Measurements from ENCODE around the gene FAM193A. TPM values are rescaled to one million over a fixed set of nuclear protein-coding genes. Genes with fewer than 3 reads are reported as not detected.

FAM193A gene
- total and polyA plus RNA-seq, 11 donors = 9.7 to 21.0 (median 16.3) TPM

- peaks cover 0 to 27% (median 0%) of the 10 kb centered on the region in 12 donors for H3K4me1 ChIP-seq
- no peaks in the 10 kb centered on the region for H3K9me3 ChIP-seq
- WGBS, 4 donors = 93 to 98% (median 94%) methylated on average over 2 of the region's 2 CpGs
- intact Hi-C loops (cut with DNase I) = no loop called here
- H3K4me3 ChIP-seq = no peak overlapping the region
- H3K36me3 ChIP-seq = peaks cover 0 to 79% (median 48%) of the 10 kb centered on the region in 9 donors
- H3K27me3 ChIP-seq = no peaks in the 10 kb centered on the region
- TF ChIP-seq CTCF (IDR thresholded peaks at IDR 0.05) (no peak), POLR2A (IDR thresholded peaks at IDR 0.05) (no peak)
- ATAC-seq = no peak
- DNase-seq = no peak
- peak overlapping the region in 1 of 12 donors; percentile 17 for H3K27ac ChIP-seq
Measured at GRCh38 chr4:2666722-2667247, 130.3 kb downstream of the FAM193A start.

GRCh38 chr4:2667428-2667827, 131.0 kb downstream of the FAM193A start:
- H3K27me3 ChIP-seq = no peaks in the 10 kb centered on the region
- intact Hi-C loops (cut with DNase I) = no loop called here
- H3K9me3 ChIP-seq = no peaks in the 10 kb centered on the region
- H3K4me3 ChIP-seq = no peak overlapping the region
- ATAC-seq (no peak), DNase-seq (no peak)
- 49 to 70% (median 60%) methylated on average over 2 of the region's 2 CpGs for WGBS, 4 donors
- H3K27ac ChIP-seq = peak overlapping the region in 1 of 12 donors; percentile 17
- TF ChIP-seq CTCF (IDR thresholded peaks at IDR 0.05) = no peak
- TF ChIP-seq POLR2A (IDR thresholded peaks at IDR 0.05) = no peak
- peaks cover 0 to 28% (median 0%) of the 10 kb centered on the region in 12 donors for H3K4me1 ChIP-seq
- peaks cover 0 to 80% (median 52%) of the 10 kb centered on the region in 9 donors for H3K36me3 ChIP-seq

GRCh38 chr4:2671267-2671895, 134.9 kb downstream of the FAM193A start:
- ATAC-seq = no peak
- no peak for DNase-seq
- no peak for TF ChIP-seq POLR2A (IDR thresholded peaks at IDR 0.05)
- TF ChIP-seq CTCF (IDR thresholded peaks at IDR 0.05) = no peak
- H3K27me3 ChIP-seq = no peaks in the 10 kb centered on the region
- 64 to 78% (median 71%) methylated on average over 10 of the region's 10 CpGs for WGBS, 4 donors
- H3K9me3 ChIP-seq = no peaks in the 10 kb centered on the region
- H3K27ac ChIP-seq = no peak overlapping the region
- intact Hi-C loops (cut with DNase I) = no loop called here
- peaks cover 0 to 84% (median 54%) of the 10 kb centered on the region in 9 donors for H3K36me3 ChIP-seq
- no peak overlapping the region for H3K4me3 ChIP-seq
- H3K4me1 ChIP-seq = peaks cover 0 to 28% (median 0%) of the 10 kb centered on the region in 12 donors

GRCh38 chr4:2672082-2672481, 135.6 kb downstream of the FAM193A start:
- Histone ChIP-seq H3K27me3 (no peaks in the 10 kb centered on the region), H3K27ac (no peak overlapping the region), H3K9me3 (no peaks in the 10 kb centered on the region), H3K4me1 (peaks cover 0 to 21% (median 0%) of the 10 kb centered on the region in 12 donors), H3K4me3 (no peak overlapping the region), H3K36me3 (peaks cover 0 to 88% (median 61%) of the 10 kb centered on the region in 9 donors)
- TF ChIP-seq CTCF (IDR thresholded peaks at IDR 0.05) = no peak
- no peak for TF ChIP-seq POLR2A (IDR thresholded peaks at IDR 0.05)
- WGBS, 4 donors = 90 to 93% (median 91%) methylated on average over 3 of the region's 3 CpGs
- intact Hi-C loops (cut with DNase I) = no loop called here
- ATAC-seq = no peak
- no peak for DNase-seq
